Transverse colon (tissue), 4 donors: ENCODE data around the gene APOA1. TPM values are rescaled to one million over a fixed set of nuclear protein-coding genes. Genes with fewer than 3 reads are reported as not detected.

ENCODE experiments used
- DNase-seq: peaks from one replicate; pipeline ENCODE4 v3.0.0-alpha.2; 2019
- H3K27ac ChIP-seq, 4 donors: fragments of 200-600 bp; sonication (generic); 2 replicates each; pipeline ENCODE4 v1.5.1; 2016 to 2018; ENCODE audit warnings: inconsistent platforms in 4 of 4
- H3K27me3 ChIP-seq: fragments of 200-600 bp; sonication (generic); 2 replicates; pipeline ENCODE4 v1.5.1; 2017; ENCODE audit warnings: inconsistent platforms
- H3K36me3 ChIP-seq, 4 donors: fragments of 200-600 bp; sonication (generic); 2 replicates each; pipeline ENCODE4 v1.5.1; 2017 to 2019; ENCODE audit warnings: inconsistent platforms in 4 of 4
- H3K4me1 ChIP-seq, 4 donors: fragments of 200-600 bp; sonication (generic); 2 replicates each; pipeline ENCODE4 v1.5.1; 2017 to 2020; ENCODE audit warnings: inconsistent platforms in 4 of 4
- H3K4me3 ChIP-seq, 4 donors: fragments of 200-600 bp; sonication (generic); 1 replicate in 1 of 4; 2 replicates in 3 of 4; pipeline versions ENCODE4 v1.5.1 to v1.6.1; 2017 to 2019; ENCODE audit warnings: inconsistent platforms in 4 of 4
- H3K9me3 ChIP-seq, 2 donors: fragments of 200-600 bp; sonication (generic); 2 replicates each; pipeline ENCODE4 v1.5.1; 2017 to 2019; ENCODE audit warnings: inconsistent platforms in 2 of 2
- CTCF ChIP-seq, 5 experiments: fragments of 200-600 bp in 3 of 5; fragments of 450-650 bp in 2 of 5; sonication (generic) in 3 of 5; IDR thresholded peaks; 1 replicate in 2 of 5; 2 replicates in 3 of 5; pipeline ENCODE4 v1.5.1; 2016 to 2017; ENCODE audit warnings: antibody characterized with exemption in 5 of 5, inconsistent platforms in 3 of 5, mild to moderate bottlenecking in 2 of 5, moderate library complexity in 1 of 5
- EP300 ChIP-seq: sonication (generic); formaldehyde crosslinking; IDR thresholded peaks from one replicate; pipeline ENCODE4 v1.6.1; 2017; ENCODE audit warnings: antibody characterized with exemption, low read depth
- POLR2A ChIP-seq: fragments of 450-650 bp; IDR thresholded peaks from one replicate; pipeline ENCODE4 v1.6.1; 2016; ENCODE audit warnings: antibody characterized with exemption, mild to moderate bottlenecking, moderate library complexity
- POLR2AphosphoS5 ChIP-seq, 3 donors: sonication (generic); formaldehyde crosslinking; IDR thresholded peaks; one replicate each; pipeline ENCODE4 v1.6.1; 2016; ENCODE audit warnings: antibody characterized with exemption in 3 of 3
- WGBS, 2 donors: methylation state at CpG; one replicate each; pipeline ENCODE4 v1.1.5; 2018; ENCODE audit warnings: low coverage in 1 of 2; 5-methylcytosine and 5-hydroxymethylcytosine counted together
- in situ Hi-C, 4 donors: fragments of 200-750 bp; cut with MboI; loops; one replicate each; pipeline versions ENCODE4 v1.15.0 to v1.15.1; 2017; ENCODE audit warnings: low sequenced_read_pairs in 3 of 4, low pct_ligation_motif_present in 1 of 4, low pct_unique_long_range_greater_than_20kb in 1 of 4
- intact Hi-C: fragments of 100-400 bp; cut with DNase I; formaldehyde crosslinking; loops from one replicate; pipeline ENCODE4 v1.15.1; 2023; ENCODE audit warnings: low total_unique reads
- total RNA-seq, 4 donors: library from RNA; depleted of rRNA; stranded (reverse); fragments of >200 nt; gene quantifications; one replicate each; pipeline ENCODE4 v1.1.0, GENCODE V29; 2016

APOA1 gene
- total RNA-seq, 4 donors from 2014 or later: 169 TPM; not detected in 3

GRCh38 chr11:116791002-116791812, 46.2 kb downstream of the APOA1 start:
- H3K4me3 ChIP-seq: no peak overlapping the region
- H3K9me3 ChIP-seq: no peaks in the 10 kb centered on the region
- TF ChIP-seq EP300 (no peak), CTCF (IDR thresholded peaks at IDR 0.05) (peak; percentile 91 to 94 (median 92))
- WGBS, 2 donors: 29% methylated on average over 31 of the region's 31 CpGs; no CpG with 5 or more reads in 1 of the 2 donors
- DNase-seq: peak; percentile 84
- intact Hi-C loops (loop anchor here (5.0 kb wide), 1 partner anchor 41 kb away; no protein-coding TSS in a partner anchor), in situ Hi-C loops (loop anchor here (10.0 to 25.0 kb wide), 2 partner anchors 314 to 321 kb away; no protein-coding TSS in a partner anchor)
- no peaks in the 10 kb centered on the region for H3K27me3 ChIP-seq
- peaks cover 6 to 26% (median 23%) of the 10 kb centered on the region in 4 donors for H3K4me1 ChIP-seq
- no peak overlapping the region for H3K27ac ChIP-seq
- H3K36me3 ChIP-seq: peaks cover 0 to 2% (median 0%) of the 10 kb centered on the region in 4 donors

- no peak overlapping the region for H3K4me3 ChIP-seq
- peaks cover 0 to 10% (median 1%) of the 10 kb centered on the region in 4 donors for H3K36me3 ChIP-seq
- WGBS, 2 donors: 94% methylated on average over 39 of the region's 53 CpGs; no CpG with 5 or more reads in 1 of the 2 donors
- H3K4me1 ChIP-seq: peaks cover 6 to 27% (median 23%) of the 10 kb centered on the region in 4 donors
- in situ Hi-C loops: loop anchor here (10.0 to 25.0 kb wide), 2 partner anchors 314 to 322 kb away; no protein-coding TSS in a partner anchor
- H3K27me3 ChIP-seq: no peaks in the 10 kb centered on the region
- TF ChIP-seq CTCF (IDR thresholded peaks at IDR 0.05): no peak
- TF ChIP-seq EP300: no peak
- no peak for TF ChIP-seq POLR2A
- TF ChIP-seq POLR2AphosphoS5 (IDR thresholded peaks at IDR 0.05): no peak
- H3K27ac ChIP-seq: no peak overlapping the region
- no peak for DNase-seq
- H3K9me3 ChIP-seq: no peaks in the 10 kb centered on the region
- intact Hi-C loops: loop anchor here (5.0 kb wide), 1 partner anchor 42 kb away; no protein-coding TSS in a partner anchor
Measured at GRCh38 chr11:116790167-116791001, 47.0 kb downstream of the APOA1 start.

GRCh38 chr11:116788975-116789374, 48.4 kb downstream of the APOA1 start:
- in situ Hi-C loops: loop anchor here in 2 of 4 donors (25.0 kb wide), 1 partner anchor 323 kb away; no protein-coding TSS in a partner anchor
- no peak for TF ChIP-seq POLR2A
- no peak for TF ChIP-seq EP300
- no peak for TF ChIP-seq CTCF (IDR thresholded peaks at IDR 0.05)
- TF ChIP-seq POLR2AphosphoS5 (IDR thresholded peaks at IDR 0.05): no peak
- Histone ChIP-seq H3K4me3 (no peak overlapping the region), H3K27me3 (no peaks in the 10 kb centered on the region), H3K27ac (no peak overlapping the region), H3K9me3 (no peaks in the 10 kb centered on the region), H3K36me3 (peaks cover 0 to 25% (median 8%) of the 10 kb centered on the region in 4 donors), H3K4me1 (peaks cover 6 to 27% (median 23%) of the 10 kb centered on the region in 4 donors)
- 85% methylated on average over 4 of the region's 4 CpGs; no CpG with 5 or more reads in 1 of the 2 donors for WGBS, 2 donors
- intact Hi-C loops: no loop called here
- DNase-seq: no peak
